Stomach (tissue), 9 donors: Measurements from ENCODE around the gene AGBL4. TPM values are rescaled to one million over a fixed set of nuclear protein-coding genes. Genes with fewer than 3 reads are reported as not detected.
"Not testable (repeated sequence)": the region's sequence is repeated elsewhere in the genome, so short reads cannot be mapped to it uniquely, and the experiment has no call there.

Experiments used
- DNase-seq, 2 donors: peaks; one replicate each; pipeline versions ENCODE4 v3.0.0 to v3.0.0-alpha.2; 2013 to 2019
- H3K27ac ChIP-seq, 5 donors: fragments of 200-600 bp in 4 of 5; sonication (generic) in 4 of 5; one replicate each; pipeline ENCODE4 v1.5.1; 2013 to 2019; ENCODE audit warnings: mild to moderate bottlenecking in 1 of 5, moderate library complexity in 1 of 5
- H3K27me3 ChIP-seq, 3 donors: fragments of 200-600 bp; sonication (generic); one replicate each; pipeline ENCODE4 v1.5.1; 2017 to 2019; ENCODE audit warnings: mixed run types in 1 of 3
- H3K36me3 ChIP-seq, 4 donors: fragments of 200-600 bp; sonication (generic); 1 replicate in 3 of 4; 2 replicates in 1 of 4; pipeline ENCODE4 v1.5.1; 2016 to 2019
- H3K4me1 ChIP-seq, 4 donors: fragments of 200-600 bp; sonication (generic); one replicate each; pipeline ENCODE4 v1.5.1; 2016 to 2019
- H3K4me3 ChIP-seq, 4 donors: fragments of 200-600 bp; sonication (generic) in 3 of 4; one replicate each; pipeline ENCODE4 v1.5.1; 2016 to 2019; ENCODE audit warnings: mild to moderate bottlenecking in 1 of 4
- H3K9me3 ChIP-seq, 4 donors: fragments of 200-600 bp; sonication (generic); one replicate each; pipeline ENCODE4 v1.5.1; 2016 to 2019
- EP300 ChIP-seq: sonication (generic); formaldehyde crosslinking; IDR thresholded peaks from one replicate; pipeline ENCODE4 v1.6.1; 2017; ENCODE audit warnings: antibody characterized with exemption
- POLR2A ChIP-seq, 4 donors: fragments of 450-650 bp; IDR thresholded peaks; one replicate each; pipeline ENCODE4 v1.6.1; 2016; ENCODE audit warnings: antibody characterized with exemption in 4 of 4, control low read depth in 2 of 4, mild to moderate bottlenecking in 1 of 4, moderate library complexity in 1 of 4
- POLR2AphosphoS5 ChIP-seq, 3 donors: sonication (generic); formaldehyde crosslinking; IDR thresholded peaks; one replicate each; pipeline ENCODE4 v1.6.1; 2016; ENCODE audit warnings: antibody characterized with exemption in 3 of 3
- WGBS, 5 donors: extraction: QIAGEN DNeasy Blood & Tissue Kit in 3 of 5; methylation state at CpG; one replicate each; pipeline versions ENCODE4 v1.1.5 to v1.1.7; 2013 to 2018; 5-methylcytosine and 5-hydroxymethylcytosine counted together
- intact Hi-C: fragments of 100-400 bp; cut with DNase I; formaldehyde crosslinking; loops from one replicate; pipeline ENCODE4 v1.15.1; 2023; ENCODE audit warnings: low total_unique reads
- polyA plus RNA-seq, 3 donors: library from polyadenylated mRNA; stranded (reverse); fragments of 200-250 nt; gene quantifications; one replicate each; pipeline ENCODE4 v1.2.3, GENCODE V29; 2013
- total RNA-seq, 5 donors: library from RNA; depleted of rRNA; stranded (reverse); fragments of >200 nt; gene quantifications; one replicate each; pipeline versions ENCODE4 v1.1.0 to v1.2.3, GENCODE V29; 2014 to 2016
- TF ChIP-seq, protein P1 (sequence below), 7 experiments: fragments of 450-650 bp in 4 of 7; fragments of 200-600 bp in 3 of 7; sonication (generic) in 3 of 7; IDR thresholded peaks; one replicate each; pipeline ENCODE4 v1.5.1; 2016 to 2019; ENCODE audit warnings: antibody characterized with exemption in 7 of 7, control low read depth in 2 of 7, mild to moderate bottlenecking in 1 of 7
- donor health status: healthy with polysubstance abuse.
- donor health status: Bipolar disorder and iron deficiency.
- donor health status: healthy.

The AGBL4 gene
- total and polyA plus RNA-seq, 8 donors = 0.92 TPM; not detected in 7

DNA sequence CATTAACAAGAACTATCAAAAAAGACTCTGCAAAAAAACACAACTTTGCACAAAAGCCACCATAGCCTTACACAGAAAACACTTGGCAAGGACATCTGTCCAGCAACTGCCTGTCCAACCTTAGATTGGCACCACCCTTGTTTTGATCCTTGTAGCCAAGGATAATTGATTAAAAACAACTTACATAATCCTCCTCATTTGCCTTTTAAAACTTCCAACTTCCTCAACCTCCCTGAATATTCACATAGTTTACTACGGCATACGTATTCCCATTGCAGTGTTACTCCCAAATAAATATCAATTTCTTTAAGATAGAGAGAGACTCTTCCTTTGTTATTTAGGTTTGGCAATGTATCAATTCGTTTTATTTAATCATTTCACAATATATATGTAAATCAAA is 72.4 kb downstream of the AGBL4 start:
- Histone ChIP-seq H3K27ac (no peak overlapping the region), H3K27me3 (no peaks in the 10 kb centered on the region), H3K9me3 (no peaks in the 10 kb centered on the region), H3K4me1 (no peaks in the 10 kb centered on the region), H3K36me3 (no peaks in the 10 kb centered on the region), H3K4me3 (no peak overlapping the region)
- DNase-seq = no peak
- no peak for TF ChIP-seq EP300
- intact Hi-C loops = no loop called here
- WGBS, 5 donors = 63 to 65% (median 63%) methylated on average over 3 of the region's 3 CpGs

DNA sequence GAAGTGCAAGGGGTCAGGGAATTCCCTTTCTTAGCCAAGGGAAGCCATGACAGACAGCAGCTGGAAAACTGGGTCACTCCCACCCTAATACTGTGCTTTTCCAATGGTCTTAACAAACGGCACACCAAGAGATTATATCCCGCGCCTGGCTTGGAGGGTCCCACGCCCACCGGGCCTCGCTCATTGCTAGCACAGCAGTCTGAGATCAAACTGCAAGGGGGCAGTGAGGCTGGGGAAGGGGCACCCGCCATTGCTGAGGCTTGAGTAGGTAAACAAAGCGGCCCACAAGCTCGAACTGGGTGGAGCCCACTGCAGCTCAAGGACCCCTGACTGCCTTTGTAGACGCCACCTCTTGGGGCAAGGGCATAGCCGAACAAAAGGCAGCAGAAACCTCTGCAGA is 108.5 kb downstream of the AGBL4 start:
- H3K4me3 ChIP-seq, H3K4me1 ChIP-seq, intact Hi-C loops, DNase-seq, H3K27me3 ChIP-seq, H3K27ac ChIP-seq, H3K36me3 ChIP-seq: not testable (repeated sequence)
- peaks cover 0 to 26% (median 13%) of the 10 kb centered on the region in 4 donors for H3K9me3 ChIP-seq
- WGBS, 5 donors = 78 to 90% (median 87%) methylated on average over 11 of the region's 11 CpGs

DNA sequence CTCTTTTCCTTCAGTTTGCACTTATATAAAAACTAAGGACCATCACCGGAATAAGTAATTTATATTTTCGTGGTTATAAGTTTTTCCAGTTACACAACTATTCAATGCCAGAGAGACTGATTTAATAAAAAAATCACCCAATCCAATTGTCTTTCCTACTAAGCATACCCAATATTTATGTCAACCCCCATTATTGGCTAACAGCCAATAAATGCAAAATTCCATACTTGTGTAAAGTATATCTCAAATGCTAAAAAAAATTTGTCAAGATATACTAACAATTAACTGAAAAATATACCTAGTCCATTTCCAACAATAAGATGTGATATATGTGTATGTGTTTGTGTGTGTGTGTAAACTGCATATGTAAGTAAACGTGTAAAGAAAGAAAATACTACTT is 117.4 kb downstream of the AGBL4 start:
- H3K36me3 ChIP-seq = no peaks in the 10 kb centered on the region
- WGBS, 5 donors = 66 to 82% (median 77%) methylated on average over 3 of the region's 3 CpGs

DNA sequence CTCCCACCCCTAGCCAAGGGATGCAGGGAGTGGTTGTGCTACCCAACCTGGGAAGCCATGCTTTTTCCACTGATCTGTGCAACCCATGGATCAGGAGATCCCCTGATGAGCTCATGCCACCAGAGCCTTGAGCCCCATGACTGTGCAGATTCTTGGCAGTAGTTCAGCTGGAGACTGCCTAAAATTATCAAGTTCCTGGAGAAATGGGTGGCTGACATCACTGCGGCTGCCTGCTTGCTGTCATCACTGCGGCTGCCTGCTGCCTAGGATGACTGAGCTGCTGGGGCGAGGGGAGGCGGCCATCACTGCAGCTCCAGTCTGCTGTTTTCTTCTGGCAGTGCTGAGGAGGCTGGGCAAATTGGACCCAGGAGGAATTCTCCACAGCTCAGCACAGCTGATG is 159.2 kb downstream of the AGBL4 start:
- intact Hi-C loops = no loop called here
- TF ChIP-seq POLR2A (IDR thresholded peaks at IDR 0.05) = no peak
- no peak for TF ChIP-seq EP300
- TF ChIP-seq POLR2AphosphoS5 (IDR thresholded peaks at IDR 0.05) = no peak
- TF ChIP-seq, protein P1, sequence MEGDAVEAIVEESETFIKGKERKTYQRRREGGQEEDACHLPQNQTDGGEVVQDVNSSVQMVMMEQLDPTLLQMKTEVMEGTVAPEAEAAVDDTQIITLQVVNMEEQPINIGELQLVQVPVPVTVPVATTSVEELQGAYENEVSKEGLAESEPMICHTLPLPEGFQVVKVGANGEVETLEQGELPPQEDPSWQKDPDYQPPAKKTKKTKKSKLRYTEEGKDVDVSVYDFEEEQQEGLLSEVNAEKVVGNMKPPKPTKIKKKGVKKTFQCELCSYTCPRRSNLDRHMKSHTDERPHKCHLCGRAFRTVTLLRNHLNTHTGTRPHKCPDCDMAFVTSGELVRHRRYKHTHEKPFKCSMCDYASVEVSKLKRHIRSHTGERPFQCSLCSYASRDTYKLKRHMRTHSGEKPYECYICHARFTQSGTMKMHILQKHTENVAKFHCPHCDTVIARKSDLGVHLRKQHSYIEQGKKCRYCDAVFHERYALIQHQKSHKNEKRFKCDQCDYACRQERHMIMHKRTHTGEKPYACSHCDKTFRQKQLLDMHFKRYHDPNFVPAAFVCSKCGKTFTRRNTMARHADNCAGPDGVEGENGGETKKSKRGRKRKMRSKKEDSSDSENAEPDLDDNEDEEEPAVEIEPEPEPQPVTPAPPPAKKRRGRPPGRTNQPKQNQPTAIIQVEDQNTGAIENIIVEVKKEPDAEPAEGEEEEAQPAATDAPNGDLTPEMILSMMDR (IDR thresholded peaks at IDR 0.05) = no peak
- H3K9me3 ChIP-seq = peaks cover 0 to 16% (median 11%) of the 10 kb centered on the region in 4 donors
- H3K4me1 ChIP-seq = no peaks in the 10 kb centered on the region
- H3K27ac ChIP-seq = no peak overlapping the region
- no peaks in the 10 kb centered on the region for H3K36me3 ChIP-seq
- no peak overlapping the region for H3K4me3 ChIP-seq
- no peaks in the 10 kb centered on the region for H3K27me3 ChIP-seq
- WGBS, 5 donors = 80 to 97% (median 92%) methylated on average over 1 to 4 of the region's 4 CpGs; no CpG with 5 or more reads in 1 of the 5 donors
- no peak for DNase-seq

More for the DNA sequence above, 117.4 kb downstream of the AGBL4 start:
- no peaks in the 10 kb centered on the region for H3K4me1 ChIP-seq
- DNase-seq = no peak
- no peak overlapping the region for H3K4me3 ChIP-seq
- no peaks in the 10 kb centered on the region for H3K9me3 ChIP-seq
- no peak overlapping the region for H3K27ac ChIP-seq
- intact Hi-C loops = no loop called here
- TF ChIP-seq, protein P1 (IDR thresholded peaks at IDR 0.05) = no peak
- TF ChIP-seq POLR2AphosphoS5 (IDR thresholded peaks at IDR 0.05) (no peak), EP300 (no peak), POLR2A (IDR thresholded peaks at IDR 0.05) (no peak)
- no peaks in the 10 kb centered on the region for H3K27me3 ChIP-seq

DNA sequence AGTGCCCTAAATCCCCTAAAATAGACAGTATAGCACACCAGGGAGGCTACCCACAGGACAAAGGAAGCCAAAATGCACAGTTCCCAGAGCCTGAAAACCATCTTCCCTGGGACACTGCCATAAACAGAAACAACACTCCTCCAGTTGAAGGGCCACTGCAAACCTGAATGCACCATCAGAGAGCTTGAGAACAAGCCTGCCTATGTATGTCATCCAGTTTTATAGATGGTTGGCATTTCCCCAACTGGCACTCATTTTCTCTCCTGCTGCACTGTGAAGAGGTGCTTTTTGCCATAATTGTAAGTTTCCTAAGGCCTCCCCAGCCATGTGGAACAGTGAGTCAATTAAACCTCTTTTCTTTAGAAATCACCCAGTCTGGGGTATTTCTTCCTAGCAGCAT is 169.0 kb downstream of the AGBL4 start:
- Histone ChIP-seq H3K27me3 (no peaks in the 10 kb centered on the region), H3K27ac (no peak overlapping the region), H3K36me3 (no peaks in the 10 kb centered on the region), H3K4me3 (no peak overlapping the region), H3K9me3 (peaks cover 0 to 7% (median 0%) of the 10 kb centered on the region in 4 donors), H3K4me1 (no peaks in the 10 kb centered on the region)
- DNase-seq = no peak
- TF ChIP-seq EP300 (no peak), POLR2AphosphoS5 (IDR thresholded peaks at IDR 0.05) (no peak), POLR2A (IDR thresholded peaks at IDR 0.05) (no peak)
- TF ChIP-seq, protein P1 (IDR thresholded peaks at IDR 0.05) = no peak
- intact Hi-C loops = no loop called here
